ENCODE measurements around the gene ASCC3.

- TF ChIP-seq POLR2A (IDR thresholded peaks at IDR 0.05) (no peak), CTCF (IDR thresholded peaks at IDR 0.05) (no peak)
Observed at GRCh38 chr6:100877851-100878250, 3.3 kb downstream of the ASCC3 start.

Data from testis (tissue), 2 donors.